G401 (cell line): ENCODE results near the gene TEX30. TPM values are rescaled to one million over a fixed set of nuclear protein-coding genes. Genes with fewer than 3 reads are reported as not detected.

ENCODE experiments used
- DNase-seq: peaks from one replicate; pipeline ENCODE4 v3.0.0-alpha.2; 2015; ENCODE audit warnings: low spot score
- in situ Hi-C: cut with HindIII; loops from 2 replicates; pipeline ENCODE4 v1.10.0; 2016; ENCODE audit warnings: low sequenced_read_pairs, mixed read lengths
- total RNA-seq: library from RNA; depleted of rRNA; stranded (reverse); fragments of >200 nt; shearing (Covaris generic); gene quantifications from 2 replicates; pipeline ENCODE4 v1.2.3, GENCODE V29; 2014; rRNA removed

TEX30 gene
- total RNA-seq, result 38.2 and 60.5 TPM in 2 replicates

GRCh38 chr13:102773441-102774213, at the start of gene TEX30:
Gene TEX30, minus strand, starts transcription at chr13:102773786. Its CDS starts 3,760 bp downstream, at chr13:102770026.
- in situ Hi-C loops, result no loop called here
- DNase-seq, result peak; percentile 77

GRCh38 chr13:102817907-102818306, 44.3 kb upstream of the TEX30 start:
- in situ Hi-C loops, result no loop called here
- DNase-seq, result no peak

DNA sequence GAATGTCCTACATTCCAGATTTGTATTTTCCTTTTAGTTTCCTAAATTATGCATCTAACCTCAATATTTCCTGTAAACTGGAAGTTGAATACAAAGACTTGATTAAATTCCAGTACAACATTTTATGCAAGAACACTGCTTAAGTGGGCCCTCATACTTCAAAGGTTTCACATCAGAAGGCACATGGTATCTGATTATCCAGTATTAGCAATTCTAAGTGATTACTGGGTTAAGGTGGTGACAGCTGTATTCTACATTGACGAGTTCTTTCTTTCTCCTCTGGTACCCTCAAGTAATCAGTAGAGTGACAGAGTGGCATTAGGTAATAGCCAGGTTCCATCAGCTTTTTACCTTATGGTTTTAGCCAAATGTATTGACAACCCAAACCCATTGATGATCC, 43.7 kb upstream of the TEX30 start:
- in situ Hi-C loops, result no loop called here
- no peak for DNase-seq

GRCh38 chr13:102816708-102817107, 43.1 kb upstream of the TEX30 start:
- in situ Hi-C loops, result no loop called here
- DNase-seq, result no peak

- in situ Hi-C loops, result no loop called here
- no peak for DNase-seq
Measured at GRCh38 chr13:102815788-102816187, 42.2 kb upstream of the TEX30 start.

- in situ Hi-C loops, result no loop called here
- DNase-seq, result no peak
Measured at GRCh38 chr13:102814793-102815192, 41.2 kb upstream of the TEX30 start.

GRCh38 chr13:102814025-102814607, 40.5 kb upstream of the TEX30 start:
- in situ Hi-C loops, result no loop called here
- no peak for DNase-seq

DNA sequence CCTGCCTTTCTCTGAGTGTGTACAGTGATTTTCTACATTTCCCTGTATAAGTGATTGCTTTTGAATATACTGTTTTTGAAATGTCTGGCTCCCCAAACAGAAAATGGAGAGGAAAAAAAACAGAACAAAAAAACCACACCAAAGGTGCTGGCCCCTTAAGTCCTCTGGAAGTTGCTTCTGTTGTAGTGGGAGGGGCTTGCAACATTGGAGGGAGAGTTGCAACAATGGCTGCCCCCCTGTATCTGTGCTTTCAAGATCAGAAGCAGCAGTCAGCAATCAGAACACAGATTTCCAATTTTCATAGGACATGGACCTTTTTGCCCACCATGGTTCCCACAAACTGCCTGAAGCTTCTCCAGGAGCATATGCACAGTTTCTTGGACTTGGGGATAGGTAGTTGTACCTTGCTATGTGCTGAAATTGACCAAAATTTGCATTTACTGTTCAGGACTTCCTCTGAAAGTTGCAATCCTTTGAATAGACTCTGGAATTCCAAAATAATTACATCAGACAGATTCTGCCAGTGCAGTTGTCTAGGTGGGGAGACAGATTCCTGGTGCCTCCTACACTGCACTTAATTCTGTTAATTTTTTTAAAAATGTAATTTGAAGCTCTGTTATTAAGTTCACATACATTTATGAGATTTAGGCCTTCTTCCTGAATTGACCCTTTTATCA, 39.2 kb upstream of the TEX30 start:
- in situ Hi-C loops, result no loop called here
- DNase-seq, result no peak

DNA sequence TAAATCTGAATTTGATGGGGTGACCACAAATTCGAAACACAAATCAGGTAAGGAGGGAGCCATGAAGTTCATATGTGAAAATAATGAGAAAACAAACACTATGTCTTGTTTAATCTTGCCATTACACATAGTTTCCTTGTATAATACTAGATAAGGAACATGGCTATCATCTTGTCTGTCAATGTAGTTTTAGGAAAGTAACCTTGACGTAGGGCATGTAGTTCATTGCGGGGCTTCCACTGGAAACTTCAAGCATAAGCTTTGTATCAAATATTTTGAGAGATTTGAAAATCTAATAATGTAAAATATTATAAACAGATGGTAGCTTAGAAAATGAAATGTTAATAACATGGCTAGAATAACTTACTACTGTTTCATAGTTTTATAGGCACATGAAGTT, 34.1 kb upstream of the TEX30 start:
- in situ Hi-C loops, result no loop called here
- DNase-seq, result no peak

DNA sequence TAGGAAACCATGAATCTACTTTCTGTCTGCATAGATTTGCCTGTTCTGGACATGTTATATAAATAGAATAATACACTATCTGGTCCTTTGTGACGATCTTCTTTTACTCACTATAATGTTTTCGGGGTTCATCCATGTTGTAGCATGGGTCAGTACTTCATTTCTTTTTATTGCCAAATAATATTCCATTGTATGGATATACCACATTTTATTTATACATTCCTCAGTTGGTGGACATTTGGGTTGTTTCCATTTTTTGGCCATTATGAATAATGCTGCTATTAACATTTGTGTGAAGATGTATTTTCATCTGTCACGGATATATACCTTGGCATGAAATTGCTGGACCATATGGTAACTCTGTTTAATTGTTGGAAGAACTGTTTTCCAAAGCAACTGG, 32.1 kb upstream of the TEX30 start:
- in situ Hi-C loops, result no loop called here
- DNase-seq, result no peak

DNA sequence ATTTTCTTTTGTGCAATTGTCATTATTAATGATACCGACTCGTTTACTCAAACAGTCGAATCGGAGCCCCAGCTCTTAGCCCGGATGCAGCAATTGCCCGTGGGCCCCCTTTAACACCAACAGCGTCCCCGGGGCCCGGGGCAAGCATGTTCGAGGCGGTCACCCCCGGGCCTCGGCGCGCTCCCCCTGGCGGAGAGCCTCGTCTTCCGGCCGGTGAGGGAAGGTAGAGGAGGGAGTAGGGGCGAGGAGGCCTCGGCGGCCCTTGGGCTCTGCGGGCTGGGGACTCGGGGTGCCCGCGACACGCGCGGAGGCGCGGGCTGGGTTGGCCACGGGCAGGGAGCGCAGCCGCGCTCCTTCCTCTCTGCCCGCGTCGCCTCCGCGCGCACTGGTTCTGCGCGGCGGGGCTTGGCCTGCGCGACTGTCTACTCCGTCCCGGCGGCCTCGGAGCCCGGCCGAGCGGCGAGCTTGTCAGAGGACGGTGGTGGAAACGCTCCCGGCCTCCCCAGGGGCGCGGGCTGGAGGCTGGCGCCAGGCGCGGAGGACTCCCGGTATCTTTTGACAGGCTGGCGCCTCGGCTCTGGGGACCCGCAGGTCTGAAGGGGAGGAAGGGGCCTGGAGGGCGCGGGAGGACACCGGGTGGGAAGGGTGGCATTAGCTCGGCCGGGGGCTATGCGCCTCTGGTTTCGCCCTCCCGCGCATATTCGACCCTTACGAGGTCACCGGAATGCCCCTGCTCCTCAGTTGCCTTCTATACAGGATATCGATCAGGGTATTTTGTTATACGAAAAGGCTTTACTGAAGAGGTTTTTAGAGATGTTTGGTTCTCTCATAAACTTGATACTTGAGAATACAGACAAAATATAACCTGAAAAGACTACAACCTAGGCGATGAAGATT, 26.8 kb upstream of the TEX30 start:
- peak; percentile 68 for DNase-seq
- in situ Hi-C loops, result no loop called here

- in situ Hi-C loops, result no loop called here
- peak; percentile 48 for DNase-seq
Measured at GRCh38 chr13:102799426-102800144, 26.0 kb upstream of the TEX30 start.

GRCh38 chr13:102798581-102799425, 25.2 kb upstream of the TEX30 start, which contains the start of the genes BIVM and POGLUT2:
Gene BIVM, plus strand, starts transcription at chr13:102799119. Its CDS starts 8,149 bp downstream, at chr13:102807268.
Gene POGLUT2, minus strand, starts transcription at chr13:102798976. Its CDS starts 306 bp downstream, at chr13:102798670.
- in situ Hi-C loops, result no loop called here
- peak; percentile 96 for DNase-seq

DNA sequence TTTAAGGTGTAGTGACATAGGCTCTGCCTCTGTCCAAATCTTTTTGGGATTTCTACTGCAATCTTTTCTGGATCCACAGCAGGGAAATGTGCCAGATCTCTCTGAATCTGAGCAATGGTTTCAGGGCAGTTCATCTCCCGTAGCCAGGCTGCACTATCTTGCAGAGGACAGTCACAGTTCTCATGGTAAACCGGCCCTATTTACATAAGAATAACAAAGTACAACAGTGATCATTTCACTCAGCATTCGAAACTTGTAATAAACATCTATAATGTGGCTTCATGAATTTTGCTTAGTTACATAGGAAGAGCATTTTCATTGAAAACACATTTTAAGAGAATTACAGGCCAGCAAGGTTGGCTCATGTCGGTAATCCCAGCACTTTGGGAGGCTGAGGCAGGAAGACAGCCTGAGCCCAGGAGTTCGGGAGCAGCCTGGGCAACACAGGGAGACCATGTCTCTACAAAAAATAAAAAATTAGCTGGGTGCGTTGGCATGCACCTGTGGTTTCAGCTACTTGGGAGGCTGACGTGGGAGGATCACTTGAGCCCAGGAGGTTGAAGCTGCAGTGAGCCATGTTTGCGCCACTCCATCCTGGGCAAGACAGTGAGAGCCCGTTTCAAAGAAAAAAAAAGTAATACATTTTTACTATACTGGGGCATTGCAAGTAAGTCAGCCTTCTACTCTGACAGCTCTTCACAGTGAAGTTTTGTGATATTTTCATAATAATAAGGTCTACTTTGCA, 20.2 kb upstream of the TEX30 start:
- in situ Hi-C loops, result no loop called here
- DNase-seq, result no peak

DNA sequence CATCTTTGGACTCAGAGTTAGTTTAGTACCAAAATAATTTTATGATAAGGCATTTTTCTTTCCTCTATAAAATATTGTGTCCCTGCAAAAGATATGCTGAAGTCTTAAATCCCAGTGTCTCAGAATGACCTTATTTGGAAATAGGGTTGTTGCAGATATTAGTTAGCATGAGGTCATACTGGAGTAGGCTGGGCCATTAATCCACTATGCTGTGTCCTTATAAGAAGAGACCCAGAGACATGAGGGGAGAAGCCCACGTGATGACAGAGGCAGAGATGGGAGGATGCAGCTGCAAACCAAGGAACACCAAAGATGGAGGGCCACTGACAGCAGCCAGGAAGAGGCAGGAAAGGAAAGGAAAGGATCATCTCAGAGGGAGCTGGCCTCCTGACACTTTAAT, 18.8 kb upstream of the TEX30 start:
- in situ Hi-C loops, result no loop called here
- DNase-seq, result no peak

DNA sequence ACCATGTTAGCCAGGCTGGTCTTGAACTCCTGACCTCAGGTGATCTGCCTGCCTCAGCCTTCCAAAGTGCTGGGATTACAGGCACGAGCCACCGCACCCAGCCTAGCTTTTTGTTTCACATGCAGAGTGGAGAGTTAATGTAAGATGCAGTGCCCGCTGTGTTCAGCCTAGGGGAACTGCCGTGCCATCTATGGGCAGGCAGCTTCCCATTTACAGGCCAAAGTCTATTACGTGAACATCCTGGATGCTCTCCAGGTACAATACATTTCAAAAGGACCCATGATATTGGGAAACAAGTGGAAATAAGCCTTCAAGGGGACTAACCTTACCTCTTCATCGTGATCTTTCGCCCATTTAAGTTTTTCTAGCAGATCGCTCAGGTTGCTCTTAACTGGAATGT, 15.1 kb upstream of the TEX30 start:
- no peak for DNase-seq
- in situ Hi-C loops, result no loop called here

GRCh38 chr13:102784483-102784882, 10.9 kb upstream of the TEX30 start:
- DNase-seq, result no peak
- in situ Hi-C loops, result no loop called here
